PC-9 (cell line): ENCODE measurements around the gene TGFBR3L. TPM values are rescaled to one million over a fixed set of nuclear protein-coding genes. Genes with fewer than 3 reads are reported as not detected.
"Not testable (repeated sequence)": the region's sequence is repeated elsewhere in the genome, so short reads cannot be mapped to it uniquely, and the experiment has no call there.

Experiments
- BruUV-seq: library from RNA; stranded (reverse); fragments of 400-500 nt; replicated peaks from 2 replicates; lab custom pipeline; 2021; lab: Mats Ljungman, UMichigan
- CTCF ChIA-PET: fragments of 300-600 bp; sonication (Branson Sonifier 250); formaldehyde crosslinking; loops from one replicate; lab custom pipeline; 2022; ENCODE audit warnings: antibody characterized with exemption; lab: Charles Lee
- POLR2A ChIA-PET: fragments of 300-600 bp; sonication (Branson Sonifier 250); formaldehyde crosslinking; loops from one replicate; lab custom pipeline; 2022; ENCODE audit warnings: antibody characterized with exemption; ENCODE audit not compliant: unreplicated experiment; lab: Charles Lee
- DNase-seq, 2 experiments: peaks; one replicate each; pipeline versions ENCODE4 v3.0.0 to v3.0.0-alpha.2; 2015 to 2022; ENCODE audit warnings: mixed read lengths in 1 of 2
- H2AFZ ChIP-seq: fragments of 200-600 bp; sonication (generic); 2 replicates; pipeline ENCODE4 v1.8.1; 2017; ENCODE audit warnings: antibody characterized with exemption
- H3F3A ChIP-seq: fragments of 200-600 bp; sonication (generic); 2 replicates; pipeline ENCODE4 v1.8.1; 2017; ENCODE audit warnings: antibody characterized with exemption, mild to moderate bottlenecking, low read depth; ENCODE audit not compliant: insufficient read depth
- H3K27ac ChIP-seq: fragments of 200-600 bp; sonication (generic); 2 replicates; pipeline ENCODE4 v1.6.1; 2016; ENCODE audit warnings: mixed run types
- H3K27me3 ChIP-seq: fragments of 200-600 bp; sonication (generic); 2 replicates; pipeline ENCODE4 v1.6.1; 2016; ENCODE audit warnings: low read depth, mixed run types; ENCODE audit not compliant: insufficient read depth
- H3K36me3 ChIP-seq: fragments of 200-600 bp; sonication (generic); 2 replicates; pipeline ENCODE4 v1.6.1; 2016; ENCODE audit warnings: low read depth, mixed run types
- H3K4me1 ChIP-seq: fragments of 200-600 bp; sonication (generic); replicated peaks from 2 replicates; pipeline ENCODE4 v1.6.1; 2016; ENCODE audit warnings: mixed run types; ENCODE audit not compliant: insufficient read depth
- H3K4me2 ChIP-seq: fragments of 200-600 bp; sonication (generic); 2 replicates; pipeline ENCODE4 v1.6.1; 2017; ENCODE audit warnings: mixed run types
- H3K4me3 ChIP-seq: fragments of 200-600 bp; sonication (generic); 2 replicates; pipeline ENCODE4 v1.6.1; 2016; ENCODE audit warnings: mixed run types
- H3K79me2 ChIP-seq: fragments of 200-600 bp; sonication (generic); 2 replicates; pipeline ENCODE4 v1.6.1; 2017; ENCODE audit warnings: low read depth, mixed run types
- H3K9me2 ChIP-seq: fragments of 200-600 bp; sonication (generic); 2 replicates; pipeline ENCODE4 v1.8.1; 2017; ENCODE audit warnings: mild to moderate bottlenecking; ENCODE audit not compliant: insufficient read depth
- H3K9me3 ChIP-seq: fragments of 200-600 bp; sonication (generic); 2 replicates; pipeline ENCODE4 v1.8.1; 2016; ENCODE audit warnings: low read depth; ENCODE audit not compliant: insufficient read depth
- H4K20me1 ChIP-seq: fragments of 200-600 bp; sonication (generic); 2 replicates; pipeline ENCODE4 v1.8.1; 2017; ENCODE audit not compliant: insufficient read depth
- CTCF ChIP-seq: fragments of 200-600 bp; sonication (generic); conservative IDR thresholded peaks from 2 replicates; pipeline ENCODE4 v1.6.1; 2017; ENCODE audit warnings: mixed run types, antibody characterized with exemption, mild to moderate bottlenecking, moderate library complexity
- EZH2 ChIP-seq: fragments of 200-600 bp; sonication (generic); IDR thresholded peaks from 2 replicates; pipeline ENCODE4 v1.8.0; 2017; ENCODE audit warnings: antibody characterized with exemption, low read depth
- intact Hi-C: fragments of 100-400 bp; cut with micrococcal nuclease; formaldehyde crosslinking; loops from one replicate; pipeline ENCODE4 v1.10.0; 2022; ENCODE audit not compliant: unreplicated experiment
- total RNA-seq: library from RNA; stranded (reverse); gene quantifications from 2 replicates; pipeline ENCODE4 v1.2.3, GENCODE V29; 2021

TGFBR3L gene
- total RNA-seq, 1 experiment from 2014 or later: 2.3 TPM

GRCh38 chr19:7959211-7959610 lies 44.6 kb downstream of the TGFBR3L start:
- Histone ChIP-seq H4K20me1 (0 out of 2 replicates have a peak, but pooled peaks cover 20% of the 10 kb centered on the region), H3K4me2 (no peak overlapping the region), H3K9me3 (no peaks in the 10 kb centered on the region), H3K4me3 (no peak overlapping the region), H3F3A (peaks cover 27% of the 10 kb centered on the region), H3K9me2 (no peaks in the 10 kb centered on the region), H3K4me1 (no peaks in the 10 kb centered on the region), H3K79me2 (no peaks in the 10 kb centered on the region), H2AFZ (no peak overlapping the region), H3K27ac (no peak overlapping the region), H3K36me3 (no peaks in the 10 kb centered on the region), H3K27me3 (no peaks in the 10 kb centered on the region)
- DNase-seq: no peak
- POLR2A ChIA-PET: no interaction called here
- intact Hi-C loops: no loop called here
- BruUV-seq: no TSS peak
- no peak for TF ChIP-seq CTCF
- CTCF ChIA-PET: no interaction called here

GRCh38 chr19:7961082-7961481 lies 46.5 kb downstream of the TGFBR3L start:
- H3F3A ChIP-seq: peaks cover 23% of the 10 kb centered on the region
- H3K4me3 ChIP-seq, H3K4me1 ChIP-seq, H3K27ac ChIP-seq, H2AFZ ChIP-seq, H3K27me3 ChIP-seq, DNase-seq, CTCF ChIA-PET, H3K9me3 ChIP-seq, H3K4me2 ChIP-seq, intact Hi-C loops, H3K9me2 ChIP-seq, BruUV-seq, H3K79me2 ChIP-seq: not testable (repeated sequence)
- POLR2A ChIA-PET: interaction anchor here (0.5 to 0.6 kb wide), 2 partner anchors 63 to 172 kb away, joined by 4 to 5 read pairs; no protein-coding TSS in a partner anchor
- H3K36me3 ChIP-seq: peaks cover 10% of the 10 kb centered on the region
- peaks cover 20% of the 10 kb centered on the region; the same call in 1 of the 2 replicates for H4K20me1 ChIP-seq

GRCh38 chr19:7961920-7962626 lies 47.4 kb downstream of the TGFBR3L start:
- no TSS peak for BruUV-seq
- Histone ChIP-seq H3K36me3 (peaks cover 17% of the 10 kb centered on the region), H2AFZ (no peak overlapping the region), H3K79me2 (no peaks in the 10 kb centered on the region), H3K27me3 (no peaks in the 10 kb centered on the region), H3K9me3 (no peaks in the 10 kb centered on the region), H3K27ac (no peak overlapping the region), H3K4me3 (no peak overlapping the region), H3K9me2 (no peaks in the 10 kb centered on the region), H3K4me2 (no peak overlapping the region), H3F3A (peaks cover 31% of the 10 kb centered on the region), H4K20me1 (peaks cover 19% of the 10 kb centered on the region; the same call in 1 of the 2 replicates), H3K4me1 (no peaks in the 10 kb centered on the region)
- ChIA-PET POLR2A (no interaction called here), CTCF (no interaction called here)
- TF ChIP-seq EZH2 (no peak), CTCF (no peak)
- intact Hi-C loops: no loop called here
- DNase-seq: no peak
